GM12801 (cell line): ENCODE results near the gene GPC5.

Experiments
- TF ChIP-seq, protein P1 (sequence below): IDR thresholded peaks from one replicate; pipeline ENCODE4 v1.5.1; 2011; ENCODE audit warnings: control low read depth; ENCODE audit not compliant: insufficient read length; ENCODE audit errors: extremely low read depth

The GPC5 gene

DNA sequence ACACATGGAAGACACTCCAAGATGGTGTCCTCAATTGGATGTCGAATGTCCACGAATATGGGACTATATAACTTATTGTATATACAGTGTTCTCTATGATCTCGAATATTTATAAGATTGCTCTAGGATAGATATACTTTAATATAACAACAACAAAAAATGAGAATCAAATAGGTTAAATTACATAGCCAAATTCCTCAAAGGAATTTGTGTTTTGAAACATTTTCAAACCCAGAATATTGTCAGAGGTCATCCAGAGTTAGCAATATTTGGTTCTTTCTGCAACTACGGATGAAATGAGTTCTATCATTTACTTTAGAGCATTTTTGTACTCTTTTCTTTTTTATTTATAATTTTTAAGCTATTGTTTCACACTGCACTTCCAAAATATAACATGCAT lies 857.8 kb downstream of the GPC5 start:
- TF ChIP-seq, protein P1, sequence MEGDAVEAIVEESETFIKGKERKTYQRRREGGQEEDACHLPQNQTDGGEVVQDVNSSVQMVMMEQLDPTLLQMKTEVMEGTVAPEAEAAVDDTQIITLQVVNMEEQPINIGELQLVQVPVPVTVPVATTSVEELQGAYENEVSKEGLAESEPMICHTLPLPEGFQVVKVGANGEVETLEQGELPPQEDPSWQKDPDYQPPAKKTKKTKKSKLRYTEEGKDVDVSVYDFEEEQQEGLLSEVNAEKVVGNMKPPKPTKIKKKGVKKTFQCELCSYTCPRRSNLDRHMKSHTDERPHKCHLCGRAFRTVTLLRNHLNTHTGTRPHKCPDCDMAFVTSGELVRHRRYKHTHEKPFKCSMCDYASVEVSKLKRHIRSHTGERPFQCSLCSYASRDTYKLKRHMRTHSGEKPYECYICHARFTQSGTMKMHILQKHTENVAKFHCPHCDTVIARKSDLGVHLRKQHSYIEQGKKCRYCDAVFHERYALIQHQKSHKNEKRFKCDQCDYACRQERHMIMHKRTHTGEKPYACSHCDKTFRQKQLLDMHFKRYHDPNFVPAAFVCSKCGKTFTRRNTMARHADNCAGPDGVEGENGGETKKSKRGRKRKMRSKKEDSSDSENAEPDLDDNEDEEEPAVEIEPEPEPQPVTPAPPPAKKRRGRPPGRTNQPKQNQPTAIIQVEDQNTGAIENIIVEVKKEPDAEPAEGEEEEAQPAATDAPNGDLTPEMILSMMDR = no peak

DNA sequence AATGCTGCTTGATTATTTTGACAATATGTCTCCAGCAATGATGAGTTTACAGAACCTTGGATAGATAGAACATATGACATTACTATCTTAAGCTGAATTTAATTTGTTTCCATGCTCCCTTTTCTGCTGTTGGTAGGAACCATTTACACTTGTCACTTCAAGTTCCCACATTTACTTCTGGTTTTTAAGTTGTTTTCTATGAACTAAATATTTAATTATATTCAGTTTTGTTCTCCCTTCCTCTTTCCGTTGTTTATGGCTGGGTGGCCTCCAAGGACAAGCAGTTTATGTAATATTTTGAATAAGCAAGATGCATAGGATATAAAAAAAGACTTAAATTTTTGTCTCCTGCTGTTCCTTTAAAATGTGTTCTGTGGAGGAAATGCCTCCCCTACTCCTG lies 860.6 kb downstream of the GPC5 start:
- TF ChIP-seq, protein P1 = no peak

DNA sequence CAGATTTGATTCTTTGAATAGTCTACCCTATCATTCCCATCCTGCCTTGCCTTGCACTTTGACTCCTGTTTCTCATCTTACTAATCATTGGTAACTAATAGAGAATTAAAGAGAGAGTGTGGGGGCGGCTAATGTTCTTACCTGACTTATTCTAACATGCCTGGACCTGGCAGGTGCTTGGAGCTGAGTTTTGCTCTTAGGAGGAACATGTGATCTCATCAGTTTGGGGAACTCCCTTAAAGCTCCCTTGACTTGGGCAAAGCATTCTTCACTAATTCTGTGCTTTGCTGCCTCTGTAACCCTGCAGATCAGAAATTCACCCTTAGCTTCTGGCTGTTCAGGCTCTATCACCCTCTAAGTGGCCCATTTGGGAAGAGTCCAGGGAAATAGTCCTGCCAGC lies 861.1 kb downstream of the GPC5 start:
- TF ChIP-seq, protein P1 = no peak

DNA sequence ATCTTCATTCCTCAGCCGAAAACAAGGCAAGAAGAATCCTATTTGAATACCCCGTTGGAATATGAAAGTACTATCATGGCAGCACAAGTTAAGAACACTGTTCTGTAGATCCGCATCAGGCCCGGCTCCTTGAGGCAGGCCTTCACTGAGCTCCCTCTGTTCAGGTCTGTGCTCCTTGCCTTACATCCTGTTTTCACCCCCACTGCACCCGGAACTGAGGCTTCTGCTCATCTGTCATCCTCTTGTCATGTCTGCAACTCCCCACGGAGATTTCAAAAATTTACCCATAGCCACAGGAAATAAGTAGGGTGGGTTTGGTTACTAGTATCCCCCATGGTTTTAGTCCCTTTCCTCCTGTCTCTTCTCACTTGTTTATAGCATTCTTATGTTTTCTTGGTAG lies 861.9 kb downstream of the GPC5 start:
- TF ChIP-seq, protein P1 = no peak

DNA sequence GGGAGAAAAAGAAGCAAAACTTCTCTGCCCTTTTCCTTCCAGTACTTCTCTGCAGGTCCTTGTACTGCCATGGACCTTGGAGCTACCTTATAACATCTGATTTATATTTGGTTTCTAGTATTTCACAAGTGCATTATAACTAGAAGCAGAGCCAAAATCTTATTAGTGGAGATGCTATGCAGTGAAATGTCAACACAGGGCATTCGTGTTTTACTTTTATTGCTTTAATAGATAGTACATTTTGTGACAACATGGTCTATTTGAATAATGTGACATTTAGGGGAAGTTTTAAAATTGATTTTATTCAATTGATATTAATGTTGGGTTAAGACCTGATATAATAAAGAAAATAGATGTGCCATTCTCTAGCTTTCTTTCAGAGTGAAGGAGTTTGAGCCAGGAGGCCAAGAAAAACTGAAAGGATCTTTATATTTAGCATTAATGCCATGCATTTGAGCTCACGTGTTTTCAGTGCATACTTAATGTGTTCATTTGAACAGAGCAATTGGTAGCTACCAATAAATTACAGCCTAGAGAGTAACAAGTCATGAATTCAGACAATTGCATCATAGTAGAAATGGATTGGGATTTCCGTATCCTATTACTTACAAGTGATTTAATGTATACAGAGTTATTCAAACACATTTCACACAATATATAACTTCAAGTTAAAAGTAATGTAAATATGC lies 863.8 kb downstream of the GPC5 start:
- TF ChIP-seq, protein P1 = no peak

DNA sequence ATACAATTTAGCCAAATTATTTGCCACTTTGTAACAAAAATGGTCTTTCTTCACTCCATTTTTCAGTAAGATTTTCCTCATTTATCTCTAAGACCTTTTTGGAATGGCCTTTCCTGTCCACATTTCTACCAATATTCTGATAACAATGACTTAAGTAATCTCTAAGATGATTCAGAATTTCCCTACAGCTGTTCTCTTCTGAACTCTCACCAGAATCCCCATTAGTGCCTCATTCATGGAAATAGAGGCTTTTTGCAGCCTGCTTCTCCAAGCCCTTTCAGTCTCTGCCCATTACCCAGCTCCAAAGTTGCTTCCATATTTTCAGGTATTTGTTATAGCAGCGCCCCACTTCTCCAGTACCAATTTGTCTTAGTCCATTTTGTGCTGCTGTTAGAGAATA lies 867.0 kb downstream of the GPC5 start:
- TF ChIP-seq, protein P1 = no peak

DNA sequence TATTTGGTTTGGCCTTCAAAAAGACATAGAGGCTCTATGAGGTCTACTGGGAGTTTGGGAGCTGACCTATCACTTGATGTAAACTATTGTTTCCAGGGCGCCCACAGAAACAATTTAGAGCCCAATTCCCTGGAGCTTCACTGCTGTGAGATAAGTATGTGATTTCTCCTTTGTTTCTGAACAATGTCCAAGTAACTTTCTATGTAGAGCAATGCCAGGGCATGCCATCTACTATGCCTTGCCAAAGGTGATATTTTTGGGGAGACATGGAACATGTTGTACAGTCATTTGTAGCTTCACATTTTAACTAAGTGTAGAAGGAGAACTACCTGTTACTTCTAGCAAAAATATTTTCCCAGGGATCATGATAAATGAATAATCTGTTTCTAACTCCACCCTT lies 872.6 kb downstream of the GPC5 start:
- TF ChIP-seq, protein P1 = no peak
